NK-92 treated with Interleukin-12 subunit alpha and Interleukin-12 subunit beta, amount 100 ng/mL, for 24 hours (cell line): ENCODE data around the gene RCC2.
"Not testable (repeated sequence)": the region's sequence is repeated elsewhere in the genome, so short reads cannot be mapped to it uniquely, and the experiment has no call there.

Experiments used
- DNase-seq: peaks from one replicate; lab custom pipeline; 2025; lab: John Stamatoyannopoulos, UW

Gene RCC2

GRCh38 chr1:17439250-17440073 is at the start of gene RCC2:
Gene RCC2 (minus strand): TSS chr1:17439677. CDS start chr1:17438514, 1,163 bp downstream.
- peak; percentile 62 for DNase-seq

- no peak for DNase-seq
These were observed 46.8 kb upstream of the RCC2 start for GRCh38 chr1:17486242-17486641.

- no peak for DNase-seq
These were observed 45.8 kb upstream of the RCC2 start for GRCh38 chr1:17485281-17485680.

GRCh38 chr1:17481981-17482380 is 42.5 kb upstream of the RCC2 start:
- DNase-seq = not testable (repeated sequence)

GRCh38 chr1:17480846-17481245 is 41.4 kb upstream of the RCC2 start:
- no peak for DNase-seq

- DNase-seq = peak; percentile 75
These were observed 36.3 kb upstream of the RCC2 start for GRCh38 chr1:17475752-17476151.

- DNase-seq = not testable (repeated sequence)
These were observed 35.5 kb upstream of the RCC2 start for GRCh38 chr1:17474836-17475555.

GRCh38 chr1:17472814-17473213 is 33.3 kb upstream of the RCC2 start:
- no peak for DNase-seq

GRCh38 chr1:17471393-17471792 is 31.9 kb upstream of the RCC2 start:
- DNase-seq = no peak

GRCh38 chr1:17470021-17470799 is 30.7 kb upstream of the RCC2 start:
- DNase-seq = no peak

GRCh38 chr1:17468357-17469265 is 29.1 kb upstream of the RCC2 start:
- DNase-seq = not testable (repeated sequence)

GRCh38 chr1:17466359-17466758 is 26.9 kb upstream of the RCC2 start:
- no peak for DNase-seq

GRCh38 chr1:17465228-17465627 is 25.8 kb upstream of the RCC2 start:
- DNase-seq = no peak

GRCh38 chr1:17463991-17464390 is 24.5 kb upstream of the RCC2 start:
- DNase-seq = no peak

- no peak for DNase-seq
These were observed 23.2 kb upstream of the RCC2 start for GRCh38 chr1:17462669-17463068.

- DNase-seq = no peak
These were observed 20.7 kb upstream of the RCC2 start for GRCh38 chr1:17460219-17460618.

- no peak for DNase-seq
These were observed 19.3 kb upstream of the RCC2 start for GRCh38 chr1:17458794-17459193.

- DNase-seq = no peak
These were observed 13.2 kb upstream of the RCC2 start for GRCh38 chr1:17452686-17453085.

GRCh38 chr1:17452203-17452602 is 12.7 kb upstream of the RCC2 start:
- not testable (repeated sequence) for DNase-seq

- DNase-seq = no peak
These were observed 12.3 kb upstream of the RCC2 start for GRCh38 chr1:17451731-17452130.

- no peak for DNase-seq
These were observed 8.1 kb upstream of the RCC2 start for GRCh38 chr1:17447501-17447992.
